BJ (cell line): ENCODE results near the gene PNO1. TPM values are rescaled to one million over a fixed set of nuclear protein-coding genes. Genes with fewer than 3 reads are reported as not detected.

ENCODE experiments used
- CTCF ChIA-PET: fragments of 350-600 bp; formaldehyde crosslinking; extraction: SDS; loops from one replicate; lab custom pipeline; 2021; ENCODE audit warnings: antibody characterized with exemption, inconsistent platforms; lab: Yijun Ruan, JAX
- POLR2A ChIA-PET: fragments of 300-600 bp; sonication (Branson Sonifier 250); formaldehyde crosslinking; extraction: SDS; loops from one replicate; lab custom pipeline; 2021; ENCODE audit warnings: antibody characterized with exemption; lab: Charles Lee
- DNase-seq: peaks from one replicate; pipeline ENCODE4 v3.0.0-alpha.2; 2011; ENCODE audit warnings: low read depth
- H3K27me3 ChIP-seq: 2 replicates; pipeline ENCODE4 v1.6.0; 2011; ENCODE audit warnings: low read length; ENCODE audit not compliant: control insufficient read depth, insufficient read depth
- H3K36me3 ChIP-seq: 2 replicates; pipeline ENCODE4 v1.5.1; 2011; ENCODE audit warnings: low read length; ENCODE audit not compliant: control insufficient read depth, insufficient read depth
- H3K4me3 ChIP-seq: 2 replicates; pipeline ENCODE4 v1.5.1; 2011; ENCODE audit warnings: low read depth, mild to moderate bottlenecking, control low read depth, low read length
- polyA plus RNA-seq: library from polyadenylated mRNA; depleted of rRNA; stranded (reverse); fragments of >200 nt; gene quantifications from 2 replicates; pipeline ENCODE4 v1.2.3, GENCODE V29; 2011
- TF ChIP-seq, protein P1 (sequence below): IDR thresholded peaks from 2 replicates; pipeline ENCODE4 v1.5.1; 2011; ENCODE audit warnings: low read depth, mild to moderate bottlenecking, control low read depth, inconsistent platforms, low read length, moderate library complexity; ENCODE audit not compliant: insufficient read depth

Gene PNO1
- polyA plus RNA-seq, 1 experiment = 8.1 TPM

- H3K4me3 ChIP-seq = no peak overlapping the region
- no peaks in the 10 kb centered on the region for H3K36me3 ChIP-seq
- TF ChIP-seq, protein P1, sequence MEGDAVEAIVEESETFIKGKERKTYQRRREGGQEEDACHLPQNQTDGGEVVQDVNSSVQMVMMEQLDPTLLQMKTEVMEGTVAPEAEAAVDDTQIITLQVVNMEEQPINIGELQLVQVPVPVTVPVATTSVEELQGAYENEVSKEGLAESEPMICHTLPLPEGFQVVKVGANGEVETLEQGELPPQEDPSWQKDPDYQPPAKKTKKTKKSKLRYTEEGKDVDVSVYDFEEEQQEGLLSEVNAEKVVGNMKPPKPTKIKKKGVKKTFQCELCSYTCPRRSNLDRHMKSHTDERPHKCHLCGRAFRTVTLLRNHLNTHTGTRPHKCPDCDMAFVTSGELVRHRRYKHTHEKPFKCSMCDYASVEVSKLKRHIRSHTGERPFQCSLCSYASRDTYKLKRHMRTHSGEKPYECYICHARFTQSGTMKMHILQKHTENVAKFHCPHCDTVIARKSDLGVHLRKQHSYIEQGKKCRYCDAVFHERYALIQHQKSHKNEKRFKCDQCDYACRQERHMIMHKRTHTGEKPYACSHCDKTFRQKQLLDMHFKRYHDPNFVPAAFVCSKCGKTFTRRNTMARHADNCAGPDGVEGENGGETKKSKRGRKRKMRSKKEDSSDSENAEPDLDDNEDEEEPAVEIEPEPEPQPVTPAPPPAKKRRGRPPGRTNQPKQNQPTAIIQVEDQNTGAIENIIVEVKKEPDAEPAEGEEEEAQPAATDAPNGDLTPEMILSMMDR = no peak
- no peak for DNase-seq
- ChIA-PET POLR2A (no interaction called here), CTCF (interaction anchor here (0.7 to 8.8 kb wide), 2 partner anchors 316 to 626 kb away, joined by 3 to 97 read pairs; no protein-coding TSS in a partner anchor)
- no peaks in the 10 kb centered on the region for H3K27me3 ChIP-seq
Observed at GRCh38 chr2:68125821-68126220, 31.9 kb upstream of the PNO1 start.

DNA sequence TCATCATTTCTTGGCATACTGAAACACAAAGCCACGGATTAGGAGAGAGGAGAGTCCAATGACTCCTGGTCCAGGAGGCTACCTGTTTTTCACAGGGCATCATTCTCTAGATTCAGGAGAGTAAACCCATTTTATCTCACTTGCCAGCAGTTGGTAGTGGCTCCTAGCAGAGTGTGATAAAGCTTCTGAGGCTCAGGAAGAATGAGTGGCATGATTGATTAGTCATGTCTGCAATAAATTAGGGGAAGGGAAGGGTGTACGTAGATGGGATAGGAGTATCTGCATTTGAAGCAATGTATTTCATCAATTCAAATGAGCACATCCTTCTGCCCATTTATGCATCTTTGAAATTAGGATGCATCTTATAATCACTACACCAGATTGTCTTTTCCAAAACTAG is 31.1 kb upstream of the PNO1 start:
- Histone ChIP-seq H3K36me3 (peaks cover 2% of the 10 kb centered on the region; the same call in 1 of the 2 replicates), H3K4me3 (no peak overlapping the region), H3K27me3 (no peaks in the 10 kb centered on the region)
- CTCF ChIA-PET = interaction anchor here (0.6 kb wide), 1 partner anchor 76 kb away, joined by 3 read pairs; no protein-coding TSS in a partner anchor
- TF ChIP-seq, protein P1 = no peak
- no peak for DNase-seq
- POLR2A ChIA-PET = no interaction called here

DNA sequence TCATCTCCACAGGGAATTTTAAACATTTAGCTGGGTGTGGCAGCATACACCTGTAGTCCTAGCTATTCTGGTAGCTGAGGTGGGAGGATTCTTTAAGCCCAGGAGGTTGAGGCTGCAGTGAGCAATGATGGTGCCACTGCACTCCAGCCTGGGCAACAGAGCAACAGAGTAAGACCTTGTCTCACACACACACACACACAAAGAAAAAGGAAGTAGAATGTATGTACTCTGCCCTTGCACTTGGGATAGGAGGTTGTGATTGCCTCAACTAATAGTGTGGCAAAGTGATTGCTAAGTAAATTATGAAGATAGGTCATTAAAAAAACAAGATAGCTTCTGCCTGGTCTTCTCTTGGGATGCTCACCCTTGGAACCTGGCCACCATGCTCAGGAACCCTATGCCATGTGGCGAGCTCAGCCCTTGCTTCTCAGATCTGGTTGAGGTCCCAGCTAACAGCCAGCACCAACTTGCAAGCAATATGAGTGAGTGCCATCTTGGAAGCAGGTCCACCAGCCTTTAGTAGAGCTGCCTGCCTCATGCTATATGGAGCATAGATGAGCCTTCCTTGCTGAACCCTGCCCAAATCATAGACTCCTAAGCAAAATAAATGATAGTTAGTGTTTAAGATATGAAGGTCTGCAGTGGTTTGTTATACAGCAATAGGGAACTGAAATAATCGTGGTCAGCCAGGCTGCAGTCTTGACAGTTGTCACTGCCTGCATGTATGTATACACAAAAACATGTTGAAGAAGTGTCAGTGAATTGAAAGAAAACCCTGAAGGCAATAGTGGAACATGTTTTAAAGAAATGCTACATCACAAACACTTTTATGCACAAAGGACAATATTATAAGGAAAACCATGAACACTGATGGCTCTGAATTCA is 30.1 kb upstream of the PNO1 start:
- H3K27me3 ChIP-seq = no peaks in the 10 kb centered on the region
- CTCF ChIA-PET = no interaction called here
- TF ChIP-seq, protein P1 = no peak
- DNase-seq = no peak
- peaks cover 2% of the 10 kb centered on the region; the same call in 1 of the 2 replicates for H3K36me3 ChIP-seq
- no peak overlapping the region for H3K4me3 ChIP-seq
- POLR2A ChIA-PET = no interaction called here

DNA sequence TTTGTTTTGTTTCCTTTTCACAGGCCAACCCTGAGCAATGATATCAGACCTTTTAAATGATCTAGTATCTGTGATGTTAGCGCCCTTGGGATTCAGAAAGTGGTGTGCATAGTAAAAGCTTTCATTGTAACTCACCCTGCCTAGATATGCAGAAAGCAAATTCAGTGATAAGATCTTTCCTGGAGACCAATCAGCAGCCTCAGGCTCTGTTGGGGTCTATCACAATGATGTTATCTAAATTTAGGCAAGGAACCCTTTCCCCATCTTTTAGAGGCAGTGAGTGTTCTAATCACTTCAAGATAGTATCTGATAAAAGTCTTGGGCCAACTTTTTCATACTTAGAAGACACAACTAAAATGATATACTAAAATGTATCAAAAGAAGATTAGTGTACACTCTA is 23.6 kb upstream of the PNO1 start:
- TF ChIP-seq, protein P1 = no peak
- no peak overlapping the region for H3K4me3 ChIP-seq
- no peak for DNase-seq
- H3K36me3 ChIP-seq = peaks cover 3% of the 10 kb centered on the region; the same call in 1 of the 2 replicates
- ChIA-PET CTCF (no interaction called here), POLR2A (no interaction called here)
- H3K27me3 ChIP-seq = no peaks in the 10 kb centered on the region

- no peak for DNase-seq
- no peaks in the 10 kb centered on the region for H3K27me3 ChIP-seq
- H3K36me3 ChIP-seq = peaks cover 3% of the 10 kb centered on the region; the same call in 1 of the 2 replicates
- ChIA-PET CTCF (no interaction called here), POLR2A (no interaction called here)
- TF ChIP-seq, protein P1 = no peak
- no peak overlapping the region for H3K4me3 ChIP-seq
Observed at GRCh38 chr2:68134554-68134953, 23.1 kb upstream of the PNO1 start.
